K562 (cell line): ENCODE measurements around the gene PPP4C. TPM values are rescaled to one million over a fixed set of nuclear protein-coding genes. Genes with fewer than 3 reads are reported as not detected.
A peak's percentile ranks its signal among the peaks of the same experiment; 100 is the strongest.

Experiments used
- ATF1 ChIP-seq, 2 experiments: fragments of 450-650 bp in 1 of 2; IDR thresholded peaks; 2 replicates each; pipeline ENCODE4 v1.6.1; 2016; ENCODE audit warnings: missing compliant biosample characterization in 1 of 2, missing genetic modification characterization in 1 of 2
- ELF2 ChIP-seq: fragments of 250-450 bp; sonication (Bioruptor Pico); IDR thresholded peaks from 2 replicates; pipeline ENCODE4 v1.5.0; 2021; ENCODE audit warnings: mild to moderate bottlenecking
- HINFP ChIP-seq: fragments of 450-650 bp; conservative IDR thresholded peaks from 2 replicates; pipeline ENCODE4 v1.6.1; 2016; ENCODE audit warnings: missing genetic modification characterization, low read depth, mild to moderate bottlenecking, control low read depth, missing compliant biosample characterization
- HMGN3 ChIP-seq: IDR thresholded peaks from 2 replicates; pipeline ENCODE4 v1.6.1; 2011; ENCODE audit warnings: borderline replicate concordance, low read depth, mild to moderate bottlenecking, mixed read lengths, low read length; ENCODE audit not compliant: insufficient read length; ENCODE audit errors: extremely low read depth
- MTA3 ChIP-seq: fragments of 450-650 bp; formaldehyde crosslinking; IDR thresholded peaks from 2 replicates; pipeline ENCODE4 v1.6.1; 2017; ENCODE audit warnings: mild to moderate bottlenecking, borderline replicate concordance
- NCOR1 ChIP-seq: fragments of 450-650 bp; IDR thresholded peaks from 2 replicates; pipeline ENCODE4 v1.6.1; 2016; ENCODE audit warnings: mild to moderate bottlenecking, moderate library complexity
- NFRKB ChIP-seq: fragments of 450-650 bp; IDR thresholded peaks from 2 replicates; pipeline ENCODE4 v1.6.1; 2016; ENCODE audit warnings: low read depth
- PHF20 ChIP-seq: fragments of 450-650 bp; IDR thresholded peaks from 2 replicates; pipeline ENCODE4 v1.6.1; 2018; ENCODE audit not compliant: partially characterized antibody
- RREB1 ChIP-seq: fragments of 250-450 bp; sonication (Bioruptor Pico); IDR thresholded peaks from 2 replicates; pipeline ENCODE4 v1.4.0; 2020
- THAP12 ChIP-seq: fragments of 250-450 bp; sonication (Bioruptor Pico); IDR thresholded peaks from 2 replicates; pipeline ENCODE4 v1.9.0; 2021; ENCODE audit warnings: mild to moderate bottlenecking, inconsistent platforms
- ZBTB1 ChIP-seq: sonication (generic); formaldehyde crosslinking; IDR thresholded peaks from 2 replicates; pipeline ENCODE4 v1.8.1; 2023; ENCODE audit warnings: missing genetic modification reagents, low read depth, mild to moderate bottlenecking, borderline replicate concordance
- ZNF165 ChIP-seq: fragments of 250-450 bp; sonication (Bioruptor Pico); IDR thresholded peaks from 2 replicates; pipeline ENCODE4 v1.4.0; 2020; ENCODE audit warnings: borderline replicate concordance
- ZNF282 ChIP-seq: sonication (generic); formaldehyde crosslinking; IDR thresholded peaks from 2 replicates; pipeline ENCODE4 v1.8.1; 2023; ENCODE audit warnings: missing genetic modification reagents
- ZNF41 ChIP-seq: fragments of 250-450 bp; sonication (Bioruptor Pico); conservative IDR thresholded peaks from 2 replicates; pipeline ENCODE4 v1.4.0; 2020; ENCODE audit warnings: mild to moderate bottlenecking
- ZNF444 ChIP-seq: fragments of 250-450 bp; sonication (Bioruptor Pico); IDR thresholded peaks from 2 replicates; pipeline ENCODE4 v1.4.0; 2020; ENCODE audit warnings: mild to moderate bottlenecking, moderate library complexity
- polyA plus RNA-seq, 8 experiments: library from polyadenylated mRNA; depleted of rRNA in 4 of 8; stranded (reverse) in 5 of 8; unstranded in 3 of 8; fragments of >200 nt; fragmentation: Nextera tagmentation in 2 of 8; fragmentation: Illumina TruSeq in 1 of 8; extraction: Ambion mirVana in 2 of 8; extraction: Trizol in 1 of 8; gene quantifications; 2 replicates each; pipeline versions ENCODE4 v1.2.1 to v1.2.3, GENCODE V29; 2011 to 2014; ENCODE audit warnings: inconsistent platforms in 1 of 8, missing spikeins in 1 of 8
- total RNA-seq, 7 experiments: library from RNA; depleted of rRNA in 6 of 7; stranded (reverse); fragments of >200 nt in 6 of 7; fragmentation: Illumina TruSeq in 2 of 7; extraction: Trizol in 2 of 7; gene quantifications; 2 replicates each; pipeline versions ENCODE4 v1.2.1 to v1.2.3, GENCODE V29; 2011 to 2021; ENCODE audit warnings: low replicate concordance in 1 of 7

PPP4C gene
- total and polyA plus RNA-seq, 9 of the 15 experiments (the other 6 are each of a cell fraction or from before 2014, with no cell fraction given), result 3.5 to 183 (median 131) TPM

- TF ChIP-seq RREB1, result no peak
- 0 out of 2 replicates have a peak, but pooled peaks have one; percentile 16 for TF ChIP-seq THAP12 (CRISPR knock-in tag)
- TF ChIP-seq ZNF444, result no peak
- 0 out of 2 replicates have a peak, but pooled peaks have one; percentile 50 for TF ChIP-seq MTA3
- TF ChIP-seq HINFP (tag), result no peak
- TF ChIP-seq ZNF41 (CRISPR knock-in tag), result 0 out of 2 replicates have a peak, but pooled peaks have one; percentile 41
- TF ChIP-seq ATF1 (CRISPR knock-in tag; IDR thresholded peaks at IDR 0.05), result no peak
- TF ChIP-seq ATF1 (tag; IDR thresholded peaks at IDR 0.05), result peak; percentile 29; the same call in 1 of the 2 replicates
- no peak for TF ChIP-seq ELF2 (CRISPR knock-in tag)
- peak; percentile 77 for TF ChIP-seq HMGN3
- TF ChIP-seq NCOR1, result no peak
- 0 out of 2 replicates have a peak, but pooled peaks have one; percentile 42 for TF ChIP-seq ZNF165
- TF ChIP-seq ZNF282 (CRISPR knock-in tag), result no peak
- 0 out of 2 replicates have a peak, but pooled peaks have one; percentile 29 for TF ChIP-seq NFRKB
- peak; percentile 84 for TF ChIP-seq PHF20
- TF ChIP-seq ZBTB1 (CRISPR knock-in tag), result 0 out of 2 replicates have a peak, but pooled peaks have one; percentile 40
These were observed 20.5 kb downstream of the PPP4C start, which contains the start of gene YPEL3 (continued) for GRCh38 chr16:30096105-30096861.
